WTC11 (cell line): ENCODE results near the gene EVI5L. TPM values are rescaled to one million over a fixed set of nuclear protein-coding genes. Genes with fewer than 3 reads are reported as not detected.

Source experiments
- ATAC-seq: fragments of 200-7000 bp; cut with Tn5 transposase; 2 replicates; pipeline ENCODE4 v1.10.0; 2021; ENCODE audit warnings: mild to moderate bottlenecking, moderate library complexity
- CTCF ChIA-PET: fragments of 300-600 bp; sonication (Branson Sonifier 250); formaldehyde crosslinking; loops from one replicate; lab custom pipeline; 2021; ENCODE audit warnings: antibody characterized with exemption; lab: Charles Lee
- POLR2A ChIA-PET: fragments of 350-600 bp; sonication (Branson Sonifier 250); formaldehyde crosslinking; loops from one replicate; lab custom pipeline; 2021; ENCODE audit warnings: antibody characterized with exemption; lab: Charles Lee
- DNase-seq: peaks from one replicate; pipeline ENCODE4 v3.0.0; 2021; ENCODE audit warnings: low spot score
- H3K27ac Mint-ChIP-seq: 2 replicates; pipeline ENCODE4 v1.8.0; 2021; ENCODE audit warnings: mixed read lengths
- H3K27me3 Mint-ChIP-seq: 2 replicates; pipeline ENCODE4 v1.8.0; 2021; ENCODE audit warnings: low read depth, mild to moderate bottlenecking, moderate library complexity, mixed read lengths
- H3K36me3 Mint-ChIP-seq: 2 replicates; pipeline ENCODE4 v1.8.0; 2021; ENCODE audit warnings: mixed read lengths
- H3K4me1 Mint-ChIP-seq: 2 replicates; pipeline ENCODE4 v1.8.0; 2022; ENCODE audit warnings: mixed read lengths
- H3K4me3 Mint-ChIP-seq: 2 replicates; pipeline ENCODE4 v1.8.0; 2021; ENCODE audit warnings: mild to moderate bottlenecking, moderate library complexity, mixed read lengths
- H3K9me3 Mint-ChIP-seq: 2 replicates; pipeline ENCODE4 v1.8.0; 2021; ENCODE audit warnings: mixed read lengths
- AR ChIP-seq: fragments of 250-450 bp; sonication (Bioruptor Pico); IDR thresholded peaks from 2 replicates; pipeline ENCODE4 v1.9.0; 2021; ENCODE audit warnings: mild to moderate bottlenecking
- ATF3 ChIP-seq: sonication (generic); formaldehyde crosslinking; conservative IDR thresholded peaks from 2 replicates; pipeline ENCODE4 v1.8.1; 2022; ENCODE audit warnings: mild to moderate bottlenecking, missing genetic modification reagents
- ATF6 ChIP-seq: sonication (generic); formaldehyde crosslinking; IDR thresholded peaks from 2 replicates; pipeline ENCODE4 v1.8.1; 2023; ENCODE audit warnings: mild to moderate bottlenecking, missing genetic modification reagents
- E2F4 ChIP-seq: sonication (generic); formaldehyde crosslinking; IDR thresholded peaks from 2 replicates; pipeline ENCODE4 v1.8.1; 2022; ENCODE audit warnings: low read depth, mild to moderate bottlenecking, moderate library complexity, missing genetic modification reagents, borderline replicate concordance
- E2F5 ChIP-seq: sonication (generic); formaldehyde crosslinking; IDR thresholded peaks from 2 replicates; pipeline ENCODE4 v1.8.1; 2022; ENCODE audit warnings: mild to moderate bottlenecking, moderate library complexity, missing genetic modification reagents
- EMX1 ChIP-seq: fragments of 250-450 bp; sonication (Bioruptor Pico); IDR thresholded peaks from 2 replicates; pipeline ENCODE4 v1.8.0; 2021; ENCODE audit warnings: mild to moderate bottlenecking
- HMGA2 ChIP-seq: fragments of 250-450 bp; sonication (Bioruptor Pico); IDR thresholded peaks from 2 replicates; pipeline ENCODE4 v1.4.0; 2021; ENCODE audit warnings: mild to moderate bottlenecking, moderate library complexity
- KAT7 ChIP-seq: sonication (generic); formaldehyde crosslinking; IDR thresholded peaks from 2 replicates; pipeline ENCODE4 v1.8.1; 2023; ENCODE audit warnings: missing genetic modification reagents, mild to moderate bottlenecking, borderline replicate concordance
- NR1H2 ChIP-seq: sonication (generic); formaldehyde crosslinking; IDR thresholded peaks from 2 replicates; pipeline ENCODE4 v1.9.0; 2021; ENCODE audit warnings: mild to moderate bottlenecking, moderate library complexity, missing genetic modification reagents
- SMAD3 ChIP-seq: sonication (generic); formaldehyde crosslinking; IDR thresholded peaks from 2 replicates; pipeline ENCODE4 v1.8.0; 2022; ENCODE audit warnings: missing genetic modification reagents, mild to moderate bottlenecking, borderline replicate concordance
- TP53 ChIP-seq: sonication (generic); formaldehyde crosslinking; IDR thresholded peaks from 2 replicates; pipeline ENCODE4 v1.8.1; 2023; ENCODE audit warnings: mild to moderate bottlenecking, missing genetic modification reagents
- ZNF281 ChIP-seq: sonication (generic); formaldehyde crosslinking; IDR thresholded peaks from 2 replicates; pipeline ENCODE4 v1.8.0; 2023; ENCODE audit warnings: mild to moderate bottlenecking, missing genetic modification reagents
- ZNF317 ChIP-seq: sonication (generic); formaldehyde crosslinking; IDR thresholded peaks from 2 replicates; pipeline ENCODE4 v1.8.1; 2023; ENCODE audit warnings: low read depth, mild to moderate bottlenecking, moderate library complexity, missing genetic modification reagents, borderline replicate concordance
- ZNF425 ChIP-seq: fragments of 250-450 bp; sonication (Bioruptor Pico); conservative IDR thresholded peaks from 2 replicates; pipeline ENCODE4 v1.9.0; 2021; ENCODE audit warnings: mild to moderate bottlenecking
- ZNF512 ChIP-seq: sonication (generic); formaldehyde crosslinking; IDR thresholded peaks from 2 replicates; pipeline ENCODE4 v1.8.1; 2022; ENCODE audit warnings: missing genetic modification reagents, borderline replicate concordance
- total RNA-seq: library from RNA; stranded (reverse); gene quantifications from 3 replicates; pipeline ENCODE4 v1.2.3, GENCODE V29; 2021

The EVI5L gene
- total RNA-seq, 1 experiment from 2014 or later = 10.5 TPM

GRCh38 chr19:7869910-7870511 is 40.0 kb downstream of the EVI5L start:
- H3K27me3 Mint-ChIP-seq = peaks cover 54% of the 10 kb centered on the region
- TF ChIP-seq SMAD3 (CRISPR knock-in tag) (no peak), AR (CRISPR knock-in tag) (no peak), E2F5 (no peak), ZNF425 (CRISPR knock-in tag) (no peak), E2F4 (CRISPR knock-in tag) (no peak), TP53 (CRISPR knock-in tag) (no peak), HMGA2 (CRISPR knock-in tag) (no peak), ZNF317 (CRISPR knock-in tag) (no peak), EMX1 (CRISPR knock-in tag) (no peak), KAT7 (CRISPR knock-in tag) (no peak), ATF3 (CRISPR knock-in tag) (no peak), NR1H2 (no peak), ZNF512 (CRISPR knock-in tag) (no peak), ATF6 (CRISPR knock-in tag) (no peak), ZNF281 (CRISPR knock-in tag) (no peak)
- DNase-seq (peak; percentile 93), ATAC-seq (peak; percentile 4)
- peaks cover 24% of the 10 kb centered on the region for H3K4me1 Mint-ChIP-seq
- no peaks in the 10 kb centered on the region for H3K36me3 Mint-ChIP-seq
- H3K4me3 Mint-ChIP-seq = peak overlapping the region; percentile 58
- ChIA-PET POLR2A (interaction anchor here (0.9 to 1.7 kb wide), 8 partner anchors 12 to 315 kb away, joined by 3 to 19 read pairs (median 4); partner anchors contain the start of genes MAP2K7 and SNAPC2), CTCF (interaction anchor here (0.6 to 3.8 kb wide), 35 partner anchors 8 to 771 kb away, joined by 3 to 92 read pairs (median 10); partner anchors contain the start of genes LRRC8E, MAP2K7, MCOLN1 and SNAPC2)
- no peak overlapping the region for H3K27ac Mint-ChIP-seq
- no peaks in the 10 kb centered on the region for H3K9me3 Mint-ChIP-seq
